HG03135 (cell line): ENCODE measurements around the gene PFN1.

Experiments
- ATAC-seq: cut with Tn5 transposase; IDR thresholded peaks from one replicate; pipeline ENCODE4 v1.9.1; 2021; ENCODE audit warnings: mild to moderate bottlenecking, moderate library complexity; ENCODE audit not compliant: unreplicated experiment

The PFN1 gene

DNA sequence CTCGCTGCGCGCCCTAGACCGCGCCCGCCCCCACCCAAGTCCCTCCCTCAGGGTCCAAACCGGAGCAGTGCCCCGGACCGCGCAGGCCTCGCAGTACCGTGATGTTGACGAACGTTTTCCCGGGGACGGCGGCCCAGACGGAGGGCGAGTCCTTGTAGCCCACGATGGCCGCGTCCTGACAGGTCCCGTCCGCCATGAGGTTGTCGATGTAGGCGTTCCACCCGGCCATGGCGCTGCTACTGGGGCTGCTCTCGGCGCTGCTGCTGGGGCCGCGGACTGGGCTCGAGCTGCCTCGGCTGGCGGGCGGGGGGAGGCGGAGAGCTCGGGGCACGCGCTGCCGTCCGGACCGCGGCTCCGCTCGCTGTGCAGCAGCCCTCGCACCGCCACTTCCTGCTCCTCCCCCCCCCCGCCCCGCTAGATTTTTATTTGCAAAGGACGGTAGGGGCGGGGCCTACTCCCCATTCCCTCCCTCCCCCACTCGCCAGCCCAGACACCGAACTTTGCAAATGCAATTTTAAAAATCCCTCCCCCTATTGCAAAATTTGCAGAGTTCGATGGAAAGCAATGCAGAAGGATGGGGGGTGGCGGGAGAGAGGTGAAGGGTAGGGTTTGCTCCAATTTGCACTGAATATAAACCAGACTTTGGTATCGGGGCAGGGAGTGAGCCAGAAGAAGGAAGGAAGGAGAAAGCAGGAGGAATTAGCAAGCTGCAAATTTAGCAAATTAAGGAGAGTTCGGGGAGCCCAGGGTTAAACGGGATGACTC, at the start of gene PFN1:
Gene PFN1 (minus strand): TSS at position 365 of the 765 bp plus-strand sequence. CDS start 136 bp downstream, at position 229.
- ATAC-seq = peak; percentile 17

DNA sequence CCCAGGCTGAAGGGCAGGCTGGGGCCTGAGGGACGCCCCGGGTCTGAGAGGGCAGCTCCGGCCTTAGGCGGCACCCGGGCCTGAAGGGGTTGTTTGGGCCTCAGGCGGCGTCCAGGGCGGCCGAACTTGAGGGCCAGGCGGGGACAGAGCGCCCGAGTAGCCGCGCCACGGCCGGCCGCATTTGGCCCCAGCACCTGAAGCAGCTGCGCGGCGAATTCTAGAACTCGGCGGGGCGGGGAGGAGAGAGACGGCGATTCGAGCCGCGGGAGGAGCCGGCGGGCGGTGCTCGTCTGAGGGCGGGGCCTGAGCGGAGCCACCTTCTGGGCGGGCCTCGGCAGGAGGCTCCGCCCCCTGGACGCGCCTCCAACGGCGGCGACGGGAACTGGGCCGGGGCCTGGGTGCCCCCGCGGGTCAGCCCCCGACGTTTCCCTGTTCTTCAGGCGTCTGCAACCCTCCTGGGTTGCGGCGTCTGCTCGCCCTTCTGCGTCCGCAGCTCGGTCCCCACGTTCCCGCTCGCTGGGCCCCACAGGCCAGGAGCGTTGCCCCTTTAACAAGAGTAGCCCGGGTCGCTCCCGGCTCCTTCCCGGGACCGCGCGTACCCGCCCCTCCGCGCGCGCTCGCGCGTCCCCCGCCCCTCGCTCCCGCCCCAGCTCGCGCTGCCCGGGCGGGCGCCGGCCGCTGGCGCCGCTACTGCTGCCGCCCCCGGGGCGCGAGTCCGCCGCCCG, 49.1 kb upstream of the PFN1 start, which contains the start of the genes INCA1 and KIF1C:
Gene INCA1 (minus strand): TSS at position 221 of the 725 bp plus-strand sequence. CDS start 3,085 bp downstream, outside the sequence.
Gene KIF1C (plus strand): TSS at position 649 of the 725 bp plus-strand sequence. CDS start 2,297 bp downstream, outside the sequence.
- ATAC-seq = peak; percentile 77

DNA sequence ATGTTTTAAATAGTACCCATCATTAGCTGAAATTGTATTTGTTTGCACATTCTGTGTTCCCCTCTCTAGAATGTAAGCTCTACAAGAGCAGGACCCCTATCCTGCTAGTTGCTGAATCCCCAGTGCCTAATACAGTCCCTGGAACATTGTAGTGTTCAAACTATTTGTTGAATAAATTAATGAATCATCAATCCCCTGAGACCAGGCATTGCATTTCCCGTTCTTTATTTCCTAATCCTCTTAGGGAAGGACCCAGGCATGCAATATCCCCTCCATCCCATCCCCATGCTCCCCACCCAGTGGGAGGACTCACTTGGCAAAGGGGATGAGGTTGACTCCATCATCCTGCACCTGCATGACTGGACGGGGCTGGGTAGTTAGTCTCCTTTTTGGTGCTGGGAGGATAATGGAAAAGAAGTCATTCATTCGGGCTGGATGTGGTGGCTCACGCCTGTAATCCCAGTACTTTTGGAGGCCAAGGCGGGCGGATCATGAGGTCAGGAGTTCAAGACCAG, 45.8 kb upstream of the PFN1 start:
- ATAC-seq = no peak

DNA sequence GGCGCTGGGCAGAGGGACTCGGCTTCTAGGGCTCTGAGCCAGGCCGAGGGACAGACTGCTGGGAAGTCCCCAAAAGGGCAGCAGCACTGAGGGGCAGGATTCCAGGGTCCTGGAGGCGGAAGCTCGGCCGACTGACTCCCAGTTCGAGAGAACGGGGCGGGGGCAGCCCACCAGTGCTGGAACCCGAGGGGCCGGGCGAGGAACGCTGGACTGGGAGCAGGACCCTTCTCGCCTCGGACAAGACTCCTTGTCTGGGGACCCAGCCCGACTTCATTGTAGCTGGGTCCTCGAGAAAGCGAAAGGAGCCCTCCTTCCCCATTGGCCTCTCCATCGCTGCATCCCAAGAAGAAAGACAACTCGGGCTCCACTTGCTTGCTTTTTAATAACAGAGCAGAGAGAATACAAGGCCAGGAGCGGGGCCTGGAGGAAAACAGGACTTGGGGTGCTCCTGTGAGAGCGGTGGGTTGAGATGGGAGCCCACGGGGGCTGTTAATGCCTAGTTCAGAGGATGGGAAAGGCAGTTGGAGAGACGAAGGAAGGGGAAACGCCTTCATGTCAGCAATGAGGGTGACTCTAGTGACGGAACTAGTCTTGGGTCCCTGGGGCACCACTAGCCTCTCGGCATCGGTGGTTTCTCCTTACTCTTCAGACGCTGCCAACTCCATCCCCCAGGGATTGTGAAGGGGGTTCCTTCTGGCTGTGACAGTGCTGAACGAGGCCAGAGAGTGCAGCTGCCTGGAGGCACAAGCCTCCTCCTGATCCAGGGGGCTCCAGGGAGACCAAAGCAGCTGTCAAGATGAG, 39.6 kb upstream of the PFN1 start:
- no peak for ATAC-seq

- peak; percentile 55 for ATAC-seq
Observed at GRCh38 chr17:4986951-4987766, 38.8 kb upstream of the PFN1 start, which contains the start of gene CAMTA2. Gene CAMTA2, minus strand, starts transcription at chr17:4987675. Its CDS starts 1,453 bp downstream, at chr17:4986222.

DNA sequence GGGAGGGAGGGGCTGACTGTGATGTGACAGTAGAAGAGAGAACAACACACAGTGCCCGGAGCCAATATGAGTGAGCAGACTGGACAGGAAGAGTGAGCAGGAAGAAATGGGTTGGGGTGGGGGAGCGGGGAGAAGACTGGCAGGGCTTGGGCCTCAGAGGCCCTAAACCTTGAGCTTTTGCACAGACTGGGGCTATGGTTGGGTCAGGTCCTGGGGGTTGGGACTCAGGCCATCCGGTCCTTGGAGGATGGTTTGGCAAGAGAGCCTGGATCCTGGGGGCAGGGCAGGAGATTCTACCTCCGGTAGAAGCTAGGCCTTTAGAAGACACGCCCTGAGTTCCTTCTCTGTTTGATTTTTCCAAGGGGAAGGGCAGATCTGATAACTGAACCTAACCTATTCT, 38.1 kb upstream of the PFN1 start:
- ATAC-seq = no peak

GRCh38 chr17:4982305-4982704, 34.0 kb upstream of the PFN1 start:
- ATAC-seq = no peak

- no peak for ATAC-seq
Observed at GRCh38 chr17:4980644-4981216, 32.4 kb upstream of the PFN1 start.

DNA sequence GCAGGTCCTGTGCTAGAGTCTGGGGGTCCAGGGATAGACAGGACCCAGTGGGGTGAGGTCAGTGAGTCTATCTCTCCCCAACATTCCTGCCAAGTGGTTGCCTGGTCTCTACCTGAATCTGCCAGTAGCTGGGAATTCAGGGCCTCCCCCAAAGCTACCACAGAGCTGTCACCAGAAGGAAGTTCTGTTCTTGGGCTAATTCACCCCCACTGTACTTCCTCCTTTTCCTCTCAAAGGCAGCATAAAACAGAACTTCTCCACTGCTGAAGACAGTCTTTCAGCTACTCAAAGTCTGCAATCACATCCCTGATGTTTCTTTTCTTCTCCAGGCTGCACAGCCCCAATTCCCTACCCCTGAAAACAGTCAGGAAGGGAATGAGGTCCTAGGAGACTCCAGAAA, 30.4 kb upstream of the PFN1 start:
- ATAC-seq = no peak

- ATAC-seq = no peak
Observed at GRCh38 chr17:4974115-4974670, 25.9 kb upstream of the PFN1 start.

- no peak for ATAC-seq
Observed at GRCh38 chr17:4973256-4974114, 25.2 kb upstream of the PFN1 start.

GRCh38 chr17:4972752-4973151, 24.4 kb upstream of the PFN1 start:
- ATAC-seq = no peak

- ATAC-seq = no peak
Observed at GRCh38 chr17:4972322-4972721, 24.0 kb upstream of the PFN1 start.

DNA sequence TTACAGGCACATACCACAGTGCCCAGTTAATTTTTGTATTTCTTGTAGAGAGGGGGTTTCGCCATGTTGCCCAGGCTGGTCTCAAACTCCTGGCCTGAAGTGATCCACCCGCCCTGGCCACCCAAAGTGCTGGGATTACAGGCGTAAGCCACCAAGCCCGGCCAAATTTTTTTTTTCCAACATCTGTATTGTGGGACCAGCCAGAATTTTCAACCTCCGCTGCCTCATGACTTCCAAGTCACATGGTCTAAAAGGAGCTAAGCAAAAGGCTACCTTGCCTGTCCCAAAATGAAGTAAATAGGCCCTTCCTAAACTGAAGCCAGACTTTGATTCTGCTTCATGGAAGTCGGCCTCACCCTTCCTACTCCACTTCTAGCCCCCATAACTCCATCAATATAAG, 23.5 kb upstream of the PFN1 start:
- no peak for ATAC-seq

DNA sequence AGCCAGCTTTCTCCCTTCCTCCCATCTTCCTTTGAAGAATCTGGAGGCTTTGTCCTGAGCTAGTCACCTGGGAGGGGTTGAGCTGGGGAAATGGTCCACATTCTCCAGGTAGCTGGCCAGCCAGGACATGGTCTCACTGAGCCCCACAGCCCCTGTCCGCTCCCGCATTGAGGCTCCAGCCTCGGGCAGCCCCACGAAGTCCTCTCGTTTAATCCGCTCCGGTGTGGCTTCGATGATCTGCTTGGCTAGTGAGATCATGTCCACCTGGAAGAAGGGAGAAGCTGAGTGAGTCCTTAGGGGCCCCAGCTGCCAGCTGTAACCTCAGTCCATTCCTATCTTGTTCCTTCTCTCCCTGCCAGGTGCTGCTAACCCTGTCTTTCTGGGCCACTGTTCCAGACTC, 21.9 kb upstream of the PFN1 start:
- no peak for ATAC-seq

- ATAC-seq = no peak
Observed at GRCh38 chr17:4969551-4970173, 21.3 kb upstream of the PFN1 start.

DNA sequence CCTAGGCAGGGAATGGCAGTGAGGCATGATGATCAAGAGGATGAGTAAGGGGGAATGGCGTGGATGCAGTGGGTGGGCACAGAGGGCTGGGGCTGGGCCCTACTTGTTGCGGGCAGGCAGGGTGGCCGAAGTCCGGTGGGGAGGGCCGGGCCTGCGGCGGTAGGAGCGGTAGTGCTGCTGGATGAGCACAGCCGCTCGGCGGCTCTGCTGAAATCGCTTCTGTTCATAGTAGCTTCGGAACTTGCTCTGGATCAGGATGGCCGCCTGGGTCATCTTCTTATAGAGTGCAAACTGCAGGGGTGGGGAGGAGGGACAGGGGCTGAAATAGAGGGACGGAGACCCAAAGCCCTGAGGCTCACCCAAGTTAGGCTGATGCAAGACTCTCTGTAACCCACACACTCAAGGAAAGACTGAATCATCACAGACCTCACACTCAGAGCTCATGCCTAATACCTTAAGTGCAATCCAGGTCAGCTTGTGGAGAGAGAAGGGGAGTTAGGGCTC, 20.8 kb upstream of the PFN1 start:
- no peak for ATAC-seq
